Renal pelvis (tissue), 4 donors: ENCODE results near the gene LHX1. TPM values are rescaled to one million over a fixed set of nuclear protein-coding genes. Genes with fewer than 3 reads are reported as not detected.

Experiments used
- DNase-seq: peaks from one replicate; pipeline ENCODE4 v3.0.0-alpha.2; 2013
- polyA plus RNA-seq, 3 donors: library from polyadenylated mRNA; unstranded; fragments of 120-200 nt; gene quantifications; one replicate each; pipeline ENCODE4 v1.2.1, GENCODE V29; 2013; ENCODE audit not compliant: insufficient read length in 3 of 3

Gene LHX1
- polyA plus RNA-seq, 3 donors, result 116 to 141 (median 130) TPM

- peak; percentile 95 for DNase-seq
Observed at GRCh38 chr17:36948717-36949460, 11.6 kb downstream of the LHX1 start, which contains the start of gene AATF. AATF (plus strand) TSS chr17:36948954; CDS start chr17:36949126, 172 bp downstream.

- DNase-seq, result no peak
Observed at GRCh38 chr17:36949461-36949927, 12.2 kb downstream of the LHX1 start.

- DNase-seq, result no peak
Observed at GRCh38 chr17:36950027-36950426, 12.8 kb downstream of the LHX1 start.

- no peak for DNase-seq
Observed at GRCh38 chr17:36951084-36951789, 14.0 kb downstream of the LHX1 start.

- DNase-seq, result no peak
Observed at GRCh38 chr17:36971508-36971907, 34.2 kb downstream of the LHX1 start.

GRCh38 chr17:36972186-36972700 lies 35.0 kb downstream of the LHX1 start:
- no peak for DNase-seq

- DNase-seq, result no peak
Observed at GRCh38 chr17:36972905-36973304, 35.6 kb downstream of the LHX1 start.

GRCh38 chr17:36975922-36976515 lies 38.7 kb downstream of the LHX1 start:
- DNase-seq, result no peak

GRCh38 chr17:36977066-36977465 lies 39.8 kb downstream of the LHX1 start:
- DNase-seq, result no peak

GRCh38 chr17:36977568-36977967 lies 40.3 kb downstream of the LHX1 start:
- DNase-seq, result no peak

GRCh38 chr17:36978810-36979564 lies 41.7 kb downstream of the LHX1 start:
- no peak for DNase-seq

- DNase-seq, result no peak
Observed at GRCh38 chr17:36979565-36979941, 42.3 kb downstream of the LHX1 start.

- no peak for DNase-seq
Observed at GRCh38 chr17:36980280-36980761, 43.0 kb downstream of the LHX1 start.

- DNase-seq, result no peak
Observed at GRCh38 chr17:36983618-36984017, 46.3 kb downstream of the LHX1 start.

- no peak for DNase-seq
Observed at GRCh38 chr17:36989173-36989572, 51.9 kb downstream of the LHX1 start.

- DNase-seq, result no peak
Observed at GRCh38 chr17:36992701-36993100, 55.4 kb downstream of the LHX1 start.

- DNase-seq, result no peak
Observed at GRCh38 chr17:36993227-36993626, 56.0 kb downstream of the LHX1 start.
